SK-N-DZ (cell line): Measurements from ENCODE around the gene ZNF823.

Experiments used
- DNase-seq: peaks from one replicate; pipeline ENCODE4 v3.0.0-alpha.2; 2015; ENCODE audit warnings: low spot score

ZNF823 gene

GRCh38 chr19:11737964-11738745 lies 591 bp downstream of the ZNF823 start:
- DNase-seq: peak; percentile 56

GRCh38 chr19:11736696-11737095 lies 2.0 kb downstream of the ZNF823 start:
- DNase-seq: peak; percentile 70

GRCh38 chr19:11735375-11735774 lies 3.4 kb downstream of the ZNF823 start:
- no peak for DNase-seq

GRCh38 chr19:11729586-11729985 lies 9.2 kb downstream of the ZNF823 start:
- no peak for DNase-seq

- DNase-seq: no peak
Measured at GRCh38 chr19:11722414-11722813, 16.3 kb downstream of the ZNF823 start.

- DNase-seq: no peak
Measured at GRCh38 chr19:11721681-11722080, 17.1 kb downstream of the ZNF823 start.

- DNase-seq: peak; percentile 28
Measured at GRCh38 chr19:11710313-11710712, 28.4 kb downstream of the ZNF823 start.

- DNase-seq: no peak
Measured at GRCh38 chr19:11708457-11708856, 30.3 kb downstream of the ZNF823 start.

- no peak for DNase-seq
Measured at GRCh38 chr19:11705474-11705873, 33.3 kb downstream of the ZNF823 start.

- DNase-seq: no peak
Measured at GRCh38 chr19:11704626-11705025, 34.1 kb downstream of the ZNF823 start.

GRCh38 chr19:11699931-11700794 lies 38.6 kb downstream of the ZNF823 start:
- DNase-seq: peak; percentile 33

- no peak for DNase-seq
Measured at GRCh38 chr19:11698231-11698630, 40.5 kb downstream of the ZNF823 start.

- DNase-seq: no peak
Measured at GRCh38 chr19:11697284-11697855, 41.4 kb downstream of the ZNF823 start.

GRCh38 chr19:11694533-11695439 lies 44.0 kb downstream of the ZNF823 start:
- peak; percentile 96 for DNase-seq

GRCh38 chr19:11693505-11694499 lies 44.9 kb downstream of the ZNF823 start:
- DNase-seq: peak; percentile 92

- no peak for DNase-seq
Measured at GRCh38 chr19:11692127-11692790, 46.5 kb downstream of the ZNF823 start.

- DNase-seq: no peak
Measured at GRCh38 chr19:11685676-11686650, 52.8 kb downstream of the ZNF823 start.

GRCh38 chr19:11684987-11685675 lies 53.6 kb downstream of the ZNF823 start:
- no peak for DNase-seq
